ENCODE results near the gene RNF145. TPM values are rescaled to one million over a fixed set of nuclear protein-coding genes. Genes with fewer than 3 reads are reported as not detected.

Gene RNF145
- total RNA-seq, 1 donor from 2014 or later = 46.7 TPM

- Histone ChIP-seq H3K27me3 (ENCODE audit: control insufficient read depth, insufficient read depth, low read length) (no peaks in the 10 kb centered on the region), H3K4me3 (ENCODE audit: low read depth, low read length) (no peak overlapping the region), H3K36me3 (ENCODE audit: control insufficient read depth, insufficient read depth, low read length) (no peaks in the 10 kb centered on the region)
- no peak for TF ChIP-seq CTCF (IDR thresholded peaks at IDR 0.05; ENCODE audit: insufficient read depth, low read length, poor library complexity, severe bottlenecking)
- DNase-seq (ENCODE audit: low read depth) = no peak
Measured at GRCh38 chr5:159224471-159224870, 15.1 kb upstream of the RNF145 start.

DNA sequence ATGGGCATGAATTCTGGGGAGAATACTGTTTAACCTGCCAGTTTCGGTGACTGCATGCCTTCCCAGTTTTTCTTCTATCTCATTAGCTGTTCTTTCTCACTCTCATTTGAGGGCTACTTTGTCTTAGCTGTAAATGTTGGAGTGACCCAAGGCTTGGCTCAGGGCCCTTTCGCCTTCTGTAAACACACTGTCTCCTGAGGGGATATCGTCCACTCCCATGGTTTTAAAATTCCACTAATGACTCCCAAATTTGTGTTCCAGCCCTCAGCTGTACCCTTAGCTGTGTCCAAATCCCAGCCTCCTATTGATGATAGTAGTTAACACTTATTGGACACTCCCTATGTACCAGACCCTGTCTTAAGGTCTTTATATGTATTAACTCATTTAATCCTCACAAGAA, 14.1 kb upstream of the RNF145 start:
- Histone ChIP-seq H3K4me3 (ENCODE audit: low read depth, low read length) (no peak overlapping the region), H3K27me3 (ENCODE audit: control insufficient read depth, insufficient read depth, low read length) (no peaks in the 10 kb centered on the region), H3K36me3 (ENCODE audit: control insufficient read depth, insufficient read depth, low read length) (no peaks in the 10 kb centered on the region)
- DNase-seq (ENCODE audit: low read depth) = no peak
- no peak for TF ChIP-seq CTCF (IDR thresholded peaks at IDR 0.05; ENCODE audit: insufficient read depth, low read length, poor library complexity, severe bottlenecking)

- no peaks in the 10 kb centered on the region for H3K27me3 ChIP-seq (ENCODE audit: control insufficient read depth, insufficient read depth, low read length)
- no peak for DNase-seq (ENCODE audit: low read depth)
- H3K4me3 ChIP-seq (ENCODE audit: low read depth, low read length) = no peak overlapping the region
- no peak for TF ChIP-seq CTCF (IDR thresholded peaks at IDR 0.05; ENCODE audit: insufficient read depth, low read length, poor library complexity, severe bottlenecking)
- no peaks in the 10 kb centered on the region for H3K36me3 ChIP-seq (ENCODE audit: control insufficient read depth, insufficient read depth, low read length)
Measured at GRCh38 chr5:159220206-159220605, 10.9 kb upstream of the RNF145 start.

DNA sequence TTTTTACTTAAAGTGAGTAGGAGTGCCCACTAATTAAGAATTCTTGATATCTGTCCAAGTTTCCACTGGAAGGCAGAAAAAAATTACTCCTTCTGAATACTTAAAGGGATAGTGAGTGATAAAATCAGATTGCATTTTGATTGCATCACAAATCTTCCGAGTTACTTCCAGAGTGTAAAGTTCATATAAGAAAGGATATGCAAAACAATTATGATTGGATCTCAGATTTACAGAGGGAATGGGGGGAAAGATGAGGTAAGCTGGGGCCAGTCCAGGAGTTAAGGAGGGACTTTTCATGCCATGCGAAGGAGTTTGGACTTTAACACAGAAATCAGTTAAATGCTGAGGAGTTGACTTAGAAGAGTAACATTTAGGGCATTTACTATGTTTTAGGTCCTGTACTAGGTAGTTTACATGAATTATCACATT, 9.3 kb upstream of the RNF145 start:
- Histone ChIP-seq H3K27me3 (ENCODE audit: control insufficient read depth, insufficient read depth, low read length) (no peaks in the 10 kb centered on the region), H3K36me3 (ENCODE audit: control insufficient read depth, insufficient read depth, low read length) (no peaks in the 10 kb centered on the region), H3K4me3 (ENCODE audit: low read depth, low read length) (no peak overlapping the region)
- no peak for TF ChIP-seq CTCF (IDR thresholded peaks at IDR 0.05; ENCODE audit: insufficient read depth, low read length, poor library complexity, severe bottlenecking)
- no peak for DNase-seq (ENCODE audit: low read depth)

- no peaks in the 10 kb centered on the region for H3K36me3 ChIP-seq (ENCODE audit: control insufficient read depth, insufficient read depth, low read length)
- H3K27me3 ChIP-seq (ENCODE audit: control insufficient read depth, insufficient read depth, low read length) = no peaks in the 10 kb centered on the region
- no peak for DNase-seq (ENCODE audit: low read depth)
- H3K4me3 ChIP-seq (ENCODE audit: low read depth, low read length) = no peak overlapping the region
- TF ChIP-seq CTCF (IDR thresholded peaks at IDR 0.05; ENCODE audit: insufficient read depth, low read length, poor library complexity, severe bottlenecking) = no peak
Measured at GRCh38 chr5:159217236-159217635, 7.9 kb upstream of the RNF145 start.

- DNase-seq (ENCODE audit: low read depth) = no peak
- Histone ChIP-seq H3K27me3 (ENCODE audit: control insufficient read depth, insufficient read depth, low read length) (no peaks in the 10 kb centered on the region), H3K4me3 (ENCODE audit: low read depth, low read length) (no peak overlapping the region), H3K36me3 (ENCODE audit: control insufficient read depth, insufficient read depth, low read length) (no peaks in the 10 kb centered on the region)
- TF ChIP-seq CTCF (IDR thresholded peaks at IDR 0.05; ENCODE audit: insufficient read depth, low read length, poor library complexity, severe bottlenecking) = no peak
Measured at GRCh38 chr5:159216454-159216853, 7.1 kb upstream of the RNF145 start.
